ENCODE data around the gene SCGB1C2.

GRCh38 chr17:151004-151403 is 13.6 kb downstream of the SCGB1C2 start:
- TF ChIP-seq CTCF (IDR thresholded peaks at IDR 0.05) (no peak), POLR2AphosphoS5 (IDR thresholded peaks at IDR 0.05; ENCODE audit: insufficient read depth in 1 of 2, low read depth in 1 of 2) (no peak)
